H1 (cell line): ENCODE results near the gene AXIN2. TPM values are rescaled to one million over a fixed set of nuclear protein-coding genes. Genes with fewer than 3 reads are reported as not detected.

Source experiments
- CTCF ChIA-PET: fragments of 300-600 bp; sonication (Branson Sonifier 250); formaldehyde crosslinking; loops from one replicate; lab custom pipeline; 2021; ENCODE audit not compliant: partially characterized antibody; lab: Charles Lee
- POLR2A ChIA-PET: fragments of 300-600 bp; sonication (Branson Sonifier 250); formaldehyde crosslinking; loops from one replicate; lab custom pipeline; 2021; ENCODE audit warnings: inconsistent platforms; ENCODE audit not compliant: partially characterized antibody; lab: Charles Lee
- DNase-seq, 2 experiments: peaks; one replicate each; pipeline versions ENCODE4 v3.0.0 to v3.0.0-alpha.2; 2010 to 2022; ENCODE audit warnings: low spot score in 2 of 2, low read depth in 1 of 2, mixed read lengths in 1 of 2
- FAIRE-seq: peaks from 2 replicates; lab custom pipeline; 2011; peaks lifted over from hg19 to GRCh38; lab: Jason Lieb, UNC
- H2AFZ ChIP-seq: 2 replicates; pipeline ENCODE4 v1.8.1; 2012; ENCODE audit warnings: low read length, inconsistent platforms
- H2AK5ac ChIP-seq: 2 replicates; pipeline ENCODE4 v1.6.1; 2013; ENCODE audit warnings: low read depth, low read length
- H2BK120ac ChIP-seq: replicated peaks from 2 replicates; pipeline ENCODE3; 2013; ENCODE audit warnings: low read depth, low read length, inconsistent platforms
- H2BK12ac ChIP-seq: 2 replicates; pipeline ENCODE4 v1.6.1; 2013; ENCODE audit warnings: low read depth, low read length
- H2BK15ac ChIP-seq: 2 replicates; pipeline ENCODE4 v1.6.1; 2013; ENCODE audit warnings: low read length
- H2BK20ac ChIP-seq: 2 replicates; pipeline ENCODE4 v1.6.1; 2013; ENCODE audit warnings: low read length
- H2BK5ac ChIP-seq: 2 replicates; pipeline ENCODE4 v1.6.1; 2013; ENCODE audit warnings: low read depth, low read length
- H3K14ac ChIP-seq: 2 replicates; pipeline ENCODE4 v1.6.1; 2013; ENCODE audit warnings: inconsistent platforms; ENCODE audit not compliant: insufficient read length
- H3K18ac ChIP-seq: 2 replicates; pipeline ENCODE4 v1.6.1; 2013; ENCODE audit warnings: low read length; ENCODE audit errors: extremely low read depth
- H3K23ac ChIP-seq: 2 replicates; pipeline ENCODE4 v1.6.1; 2013; ENCODE audit warnings: inconsistent platforms; ENCODE audit not compliant: insufficient read length
- H3K23me2 ChIP-seq: 2 replicates; pipeline ENCODE4 v1.6.1; 2013; ENCODE audit warnings: low read depth, low read length
- H3K27ac ChIP-seq: 2 replicates; pipeline ENCODE4 v1.6.1; 2011; ENCODE audit warnings: low read depth, low read length, inconsistent platforms
- H3K27me3 ChIP-seq, 4 experiments: replicated peaks in 1 of 4; 1 replicate in 1 of 4; 2 replicates in 3 of 4; pipeline versions ENCODE4 v1.6.1 to v1.8.1; 2011 to 2013; ENCODE audit warnings: low read length in 3 of 4, mild to moderate bottlenecking in 3 of 4, inconsistent platforms in 2 of 4, mixed read lengths in 2 of 4, moderate library complexity in 1 of 4; ENCODE audit not compliant: control insufficient read depth in 3 of 4, insufficient read depth in 3 of 4; ENCODE audit errors: extremely low read depth in 1 of 4
- H3K36me3 ChIP-seq, 4 experiments: 2 replicates each; pipeline versions ENCODE4 v1.6.1 to v1.8.1; 2011 to 2013; ENCODE audit warnings: mild to moderate bottlenecking in 4 of 4, low read length in 3 of 4, moderate library complexity in 2 of 4, control low read depth in 1 of 4, inconsistent platforms in 1 of 4; ENCODE audit not compliant: insufficient read depth in 4 of 4, control insufficient read depth in 2 of 4
- H3K4ac ChIP-seq: replicated peaks from 2 replicates; pipeline ENCODE3; 2013; ENCODE audit warnings: low read length, low read depth, mixed read lengths, inconsistent platforms; ENCODE audit not compliant: insufficient read length
- H3K4me1 ChIP-seq, 4 experiments: replicated peaks in 1 of 4; 1 replicate in 1 of 4; 2 replicates in 3 of 4; pipeline versions ENCODE4 v1.6.1 to v1.8.1; 2011 to 2013; ENCODE audit warnings: low read length in 3 of 4, inconsistent platforms in 2 of 4, mixed read lengths in 1 of 4; ENCODE audit not compliant: insufficient read depth in 4 of 4, control insufficient read depth in 3 of 4
- H3K4me2 ChIP-seq, 2 experiments: 2 replicates each; pipeline versions ENCODE4 v1.6.1 to v1.8.1; 2011 to 2013; ENCODE audit warnings: low read depth in 2 of 2, low read length in 2 of 2, control low read depth in 1 of 2, inconsistent platforms in 1 of 2, mild to moderate bottlenecking in 1 of 2; ENCODE audit not compliant: insufficient read depth in 1 of 2
- H3K4me3 ChIP-seq, 4 experiments: fragments of 200-600, 300-600 bp in 1 of 4; sonication (generic), shearing (Covaris generic), sonication (Bioruptor Twin) in 1 of 4; 2 replicates each; pipeline versions ENCODE4 v1.5.1 to v1.8.1; 2011 to 2016; ENCODE audit warnings: low read length in 4 of 4, low read depth in 3 of 4, control low read depth in 2 of 4, inconsistent platforms in 2 of 4, mild to moderate bottlenecking in 2 of 4, mixed read lengths in 1 of 4, moderate library complexity in 1 of 4; ENCODE audit not compliant: insufficient read depth in 2 of 4; ENCODE audit errors: extremely low read depth in 1 of 4
- H3K56ac ChIP-seq: replicated peaks from 2 replicates; pipeline ENCODE3; 2013; ENCODE audit warnings: low read depth, mild to moderate bottlenecking, mixed read lengths, low read length, inconsistent platforms; ENCODE audit not compliant: insufficient read length
- H3K79me1 ChIP-seq: 2 replicates; pipeline ENCODE4 v1.6.1; 2013; ENCODE audit warnings: low read depth, low read length, control low read depth
- H3K79me2 ChIP-seq, 2 experiments: 2 replicates each; pipeline versions ENCODE4 v1.6.1 to v1.8.1; 2012 to 2013; ENCODE audit warnings: low read length in 2 of 2, mild to moderate bottlenecking in 2 of 2, inconsistent platforms in 1 of 2; ENCODE audit not compliant: insufficient read depth in 2 of 2, control insufficient read depth in 1 of 2
- H3K9ac ChIP-seq, 4 experiments: replicated peaks in 1 of 4; 1 replicate in 1 of 4; 2 replicates in 3 of 4; pipeline versions ENCODE4 v1.6.1 to v1.8.1; 2011 to 2013; ENCODE audit warnings: low read depth in 3 of 4, low read length in 3 of 4, control low read depth in 2 of 4, mild to moderate bottlenecking in 2 of 4, moderate library complexity in 2 of 4, inconsistent platforms in 1 of 4; ENCODE audit errors: extremely low read depth in 1 of 4
- H3K9me3 ChIP-seq, 2 experiments: 2 replicates each; pipeline versions ENCODE4 v1.6.1 to v1.8.1; 2012 to 2013; ENCODE audit warnings: mild to moderate bottlenecking in 2 of 2, moderate library complexity in 2 of 2, control low read depth in 1 of 2, inconsistent platforms in 1 of 2, low read depth in 1 of 2, low read length in 1 of 2, mixed read lengths in 1 of 2; ENCODE audit not compliant: insufficient read depth in 2 of 2
- H4K20me1 ChIP-seq, 2 experiments: replicated peaks in 1 of 2; 2 replicates each; pipeline versions ENCODE3 to v1.8.1; 2011 to 2013; ENCODE audit warnings: inconsistent platforms in 2 of 2, low read length in 2 of 2, mild to moderate bottlenecking in 1 of 2; ENCODE audit not compliant: insufficient read depth in 2 of 2, control insufficient read depth in 1 of 2
- H4K5ac ChIP-seq: 2 replicates; pipeline ENCODE4 v1.6.1; 2013; ENCODE audit warnings: low read length, low read depth, mixed read lengths, inconsistent platforms; ENCODE audit not compliant: insufficient read length
- H4K8ac ChIP-seq: 2 replicates; pipeline ENCODE4 v1.8.0; 2013; ENCODE audit warnings: mild to moderate bottlenecking, moderate library complexity, low read length, inconsistent platforms; ENCODE audit not compliant: insufficient read depth; ENCODE audit errors: extremely low read depth
- H4K91ac ChIP-seq: replicated peaks from 2 replicates; pipeline ENCODE3; 2013; ENCODE audit warnings: low read length, mixed read lengths, inconsistent platforms; ENCODE audit not compliant: insufficient read length
- CBX8 ChIP-seq: fragments of 300-800, 300-1000 bp; sonication (generic); IDR thresholded peaks from 2 replicates; pipeline ENCODE4 v1.7.1; 2016; ENCODE audit warnings: low read depth, low read length, borderline replicate concordance
- EZH2 ChIP-seq: fragments of 200-600 bp; sonication (generic); IDR thresholded peaks from 2 replicates; pipeline ENCODE4 v1.7.1; 2012; ENCODE audit warnings: low read depth, mild to moderate bottlenecking, moderate library complexity, low read length, inconsistent platforms; ENCODE audit not compliant: severe bottlenecking
- SIN3A ChIP-seq, 2 experiments: IDR thresholded peaks in 1 of 2; conservative IDR thresholded peaks in 1 of 2; 2 replicates each; pipeline ENCODE4 v1.6.1; 2011 to 2012; ENCODE audit warnings: low read length in 2 of 2, improper control_type of control experiment in 1 of 2, low read depth in 1 of 2, mild to moderate bottlenecking in 1 of 2
- SUZ12 ChIP-seq: fragments of 200-600 bp; sonication (generic); IDR thresholded peaks from 2 replicates; pipeline ENCODE4 v1.6.1; 2012; ENCODE audit warnings: mild to moderate bottlenecking, inconsistent platforms, low read length, moderate library complexity, mixed read lengths
- WGBS, 2 experiments: shearing (Covaris generic) in 1 of 2; methylation state at CpG; one replicate each; pipeline versions ENCODE4 v1.1.6 to v1.1.7; 2013 to 2015; ENCODE audit warnings: low lambda C conversion rate in 2 of 2, mixed read lengths in 2 of 2, inconsistent platforms in 1 of 2, low coverage in 1 of 2, missing lambda C conversion rate in 1 of 2; ENCODE audit not compliant: insufficient replicate concordance in 2 of 2, insufficient coverage in 1 of 2, insufficient read length in 1 of 2; ENCODE audit errors: extremely low coverage in 1 of 2, missing lambda C conversion rate in 1 of 2; 5-methylcytosine and 5-hydroxymethylcytosine counted together
- polyA plus RNA-seq, 7 experiments: library from polyadenylated mRNA; depleted of rRNA in 3 of 7; stranded (reverse) in 5 of 7; unstranded in 2 of 7; fragments of >200 nt in 5 of 7; fragments of 200-250 nt in 2 of 7; gene quantifications; 1 replicate in 5 of 7; 2 replicates in 1 of 7; 4 replicates in 1 of 7; pipeline versions ENCODE4 v1.2.1 to v1.2.3, GENCODE V29; 2011 to 2013; ENCODE audit warnings: missing spikeins in 2 of 7, mixed read lengths in 2 of 7
- total RNA-seq: library from RNA; stranded (reverse); fragmentation: NEBNext Ultra II Directional; extraction: Animal tissue kit (Norgen Biotek cat#: 25700); gene quantifications from 2 replicates; pipeline ENCODE4 v1.2.1, GENCODE V29; 2021

The AXIN2 gene
- total and polyA plus RNA-seq, 2 of the 8 experiments (the other 6 are each of a cell fraction or from before 2014, with no cell fraction given) = 17.7 to 33.4 TPM

- no peak for TF ChIP-seq CBX8
- TF ChIP-seq SIN3A (conservative IDR thresholded peaks at IDR 0.05 in 1 of 2, IDR thresholded peaks at IDR 0.05 in 1 of 2; ENCODE audit: low read depth in 1 of 2, low read length in 2 of 2) = 0 out of 4 replicates have a peak, but pooled peaks of 1 of the 2 experiments have one; percentile 22
- TF ChIP-seq EZH2 = peak; percentile 29
- no peak for TF ChIP-seq SUZ12
- TF ChIP-seq, all 59 proteins: peak for 2
- Histone ChIP-seq H4K5ac (no peak overlapping the region), H2BK5ac (no peak overlapping the region), H3K18ac (peak overlapping the region; percentile 83; the same call in 1 of the 2 replicates), H3K14ac (no peak overlapping the region), H3K9me3 (no peaks in the 10 kb centered on the region), H3K36me3 (peaks cover 0 to 16% (median 12%) of the 10 kb centered on the region in 4 experiments; a peak in 5 of 8 replicates), H4K91ac (peak overlapping the region; percentile 17), H2BK12ac (0 out of 2 replicates have a peak overlapping the region, but pooled peaks have one; percentile 0), H3K4me3 (peak overlapping the region; percentile 88 to 93 (median 91)), H2AFZ (no peak overlapping the region), H3K79me2 (peaks cover 0 to 24% of the 10 kb centered on the region in 2 experiments; a peak in 3 of 4 replicates), H3K27me3 (peaks cover 0 to 7% (median 1%) of the 10 kb centered on the region in 4 experiments; a peak in 2 of 7 replicates), H4K8ac (no peak overlapping the region), H3K4me2 (peak overlapping the region; percentile 88 to 95; a peak in 3 of 4 replicates), H3K79me1 (peaks cover 12% of the 10 kb centered on the region; the same call in 1 of the 2 replicates), H3K56ac (peak overlapping the region; percentile 37), H3K23ac (no peak overlapping the region), H2BK120ac (no peak overlapping the region), H4K20me1 (peaks cover 21 to 32% of the 10 kb centered on the region in 2 experiments), H3K23me2 (peaks cover 12% of the 10 kb centered on the region), H3K27ac (no peak overlapping the region), H2BK20ac (0 out of 2 replicates have a peak overlapping the region, but pooled peaks have one; percentile 61), H3K4ac (peak overlapping the region; percentile 57), H3K9ac (peak overlapping the region in 2 of 4 experiments; percentile 22 to 82; a peak in 5 of 7 replicates), H2BK15ac (no peak overlapping the region), H3K4me1 (peaks cover 16 to 29% (median 22%) of the 10 kb centered on the region in 4 experiments), H2AK5ac (no peak overlapping the region)
- DNase-seq = no peak
- CTCF ChIA-PET = interaction anchor here (0.7 to 7.4 kb wide), 21 partner anchors 9 to 428 kb away, joined by 3 to 62 read pairs (median 4); no protein-coding TSS in a partner anchor
- no peak for FAIRE-seq
- POLR2A ChIA-PET = interaction anchor here (0.8 to 2.3 kb wide), 12 partner anchors 9 to 417 kb away, joined by 3 to 22 read pairs (median 6); no protein-coding TSS in a partner anchor
- WGBS, 2 experiments = 3% methylated on average over 15 of the region's 29 CpGs; no CpG with 5 or more reads in 1 of the 2 experiments
Observed at GRCh38 chr17:65558683-65559460, 2.6 kb downstream of the AXIN2 start.
